ENCODE data around the gene CASP10.

CASP10 gene

GRCh38 chr2:201234663-201235135 lies 51.8 kb downstream of the CASP10 start:
- no peak for DNase-seq

GRCh38 chr2:201235860-201236811 lies 53.2 kb downstream of the CASP10 start:
- peak; percentile 69 to 90 (median 86) for DNase-seq

- peak; percentile 57 to 72 (median 66) for DNase-seq
These were observed 54.7 kb downstream of the CASP10 start for GRCh38 chr2:201237486-201238123.

- peak; percentile 87 to 94 (median 94) for DNase-seq
These were observed 56.4 kb downstream of the CASP10 start for GRCh38 chr2:201239167-201239935.

- peak in 2 of 4 experiments; percentile 72 to 74 for DNase-seq
These were observed 59.8 kb downstream of the CASP10 start for GRCh38 chr2:201242571-201243277.

- DNase-seq, result no peak
These were observed 61.9 kb downstream of the CASP10 start for GRCh38 chr2:201244829-201245228.

GRCh38 chr2:201246280-201246679 lies 63.3 kb downstream of the CASP10 start:
- DNase-seq, result peak in 3 of 4 experiments; percentile 49 to 64 (median 57)

GRCh38 chr2:201248288-201248844 lies 65.4 kb downstream of the CASP10 start:
- DNase-seq, result no peak

GRCh38 chr2:201249889-201250288 lies 66.9 kb downstream of the CASP10 start:
- no peak for DNase-seq

- no peak for DNase-seq
These were observed 67.8 kb downstream of the CASP10 start for GRCh38 chr2:201250741-201251140.

GRCh38 chr2:201254081-201254730 lies 71.3 kb downstream of the CASP10 start:
- peak in 1 of 4 experiments; percentile 46 for DNase-seq

GRCh38 chr2:201255408-201256033 lies 72.6 kb downstream of the CASP10 start:
- DNase-seq, result no peak

GRCh38 chr2:201256082-201256481 lies 73.1 kb downstream of the CASP10 start:
- no peak for DNase-seq

GRCh38 chr2:201257381-201257955 lies 74.5 kb downstream of the CASP10 start:
- peak; percentile 69 to 84 (median 80) for DNase-seq

- peak; percentile 29 to 87 (median 76) for DNase-seq
These were observed 75.2 kb downstream of the CASP10 start for GRCh38 chr2:201257956-201258665.

GRCh38 chr2:201258666-201259615 lies 76.0 kb downstream of the CASP10 start:
- DNase-seq, result peak; percentile 16 to 51 (median 41)

GRCh38 chr2:201260302-201260800 lies 77.4 kb downstream of the CASP10 start, which contains the start of gene CASP8:
CASP8 (plus strand) TSS chr2:201260536; CDS start chr2:201266487, 5,951 bp downstream.
- DNase-seq, result peak; percentile 75 to 89 (median 82)

GRCh38 chr2:201261471-201261870 lies 78.5 kb downstream of the CASP10 start:
- DNase-seq, result peak in 1 of 4 experiments; percentile 13

All from suppressor macrophage (primary cell).